ENCODE measurements around the gene SNRPA.
"Not testable (repeated sequence)": the region's sequence is repeated elsewhere in the genome, so short reads cannot be mapped to it uniquely, and the experiment has no call there.

DNA sequence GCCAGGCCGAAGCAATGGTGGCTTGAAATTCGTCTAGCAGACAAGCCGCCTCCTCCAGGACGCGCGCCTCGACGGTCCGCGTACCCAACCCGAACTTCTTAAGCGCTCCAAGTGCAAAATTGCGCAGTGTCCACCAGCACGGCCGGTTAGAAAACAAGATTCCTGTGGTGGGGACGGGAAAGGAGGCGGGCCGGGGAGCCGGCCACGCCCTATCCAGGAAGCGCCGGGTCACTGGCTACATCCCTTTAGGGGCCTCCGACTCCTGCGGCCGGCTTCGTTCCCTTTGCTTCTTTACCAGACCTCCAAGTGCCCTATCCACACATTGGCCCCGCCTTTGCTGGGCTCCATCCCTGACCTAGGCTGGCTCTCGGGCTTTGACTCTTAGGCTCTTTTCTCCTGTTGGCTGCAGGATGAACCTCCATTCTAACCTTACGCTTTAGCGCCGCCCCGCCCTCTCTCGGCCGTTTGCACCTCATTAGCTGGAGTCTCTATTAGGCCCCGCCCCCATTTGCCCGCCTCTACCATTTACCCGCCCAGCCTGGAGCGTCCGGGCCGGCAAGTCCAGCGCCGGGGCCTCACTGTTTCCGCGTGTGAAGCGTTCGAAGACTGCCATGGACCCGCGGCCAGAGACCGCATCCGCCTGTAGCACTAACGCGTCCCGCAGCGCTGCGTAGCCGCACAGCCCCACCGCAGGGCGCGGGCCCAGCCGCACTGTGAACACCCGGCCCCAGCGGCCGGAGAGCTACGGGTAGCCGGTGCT lies 59.8 kb downstream of the SNRPA start:
- TF ChIP-seq, protein P1, sequence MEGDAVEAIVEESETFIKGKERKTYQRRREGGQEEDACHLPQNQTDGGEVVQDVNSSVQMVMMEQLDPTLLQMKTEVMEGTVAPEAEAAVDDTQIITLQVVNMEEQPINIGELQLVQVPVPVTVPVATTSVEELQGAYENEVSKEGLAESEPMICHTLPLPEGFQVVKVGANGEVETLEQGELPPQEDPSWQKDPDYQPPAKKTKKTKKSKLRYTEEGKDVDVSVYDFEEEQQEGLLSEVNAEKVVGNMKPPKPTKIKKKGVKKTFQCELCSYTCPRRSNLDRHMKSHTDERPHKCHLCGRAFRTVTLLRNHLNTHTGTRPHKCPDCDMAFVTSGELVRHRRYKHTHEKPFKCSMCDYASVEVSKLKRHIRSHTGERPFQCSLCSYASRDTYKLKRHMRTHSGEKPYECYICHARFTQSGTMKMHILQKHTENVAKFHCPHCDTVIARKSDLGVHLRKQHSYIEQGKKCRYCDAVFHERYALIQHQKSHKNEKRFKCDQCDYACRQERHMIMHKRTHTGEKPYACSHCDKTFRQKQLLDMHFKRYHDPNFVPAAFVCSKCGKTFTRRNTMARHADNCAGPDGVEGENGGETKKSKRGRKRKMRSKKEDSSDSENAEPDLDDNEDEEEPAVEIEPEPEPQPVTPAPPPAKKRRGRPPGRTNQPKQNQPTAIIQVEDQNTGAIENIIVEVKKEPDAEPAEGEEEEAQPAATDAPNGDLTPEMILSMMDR (IDR thresholded peaks at IDR 0.05): peak in 1 of 3 donors; percentile 29
- TF ChIP-seq POLR2A (IDR thresholded peaks at IDR 0.05): not testable (repeated sequence)

All from breast epithelium (tissue), 3 donors.